Measurements from ENCODE around the gene POLE3.

The POLE3 gene

DNA sequence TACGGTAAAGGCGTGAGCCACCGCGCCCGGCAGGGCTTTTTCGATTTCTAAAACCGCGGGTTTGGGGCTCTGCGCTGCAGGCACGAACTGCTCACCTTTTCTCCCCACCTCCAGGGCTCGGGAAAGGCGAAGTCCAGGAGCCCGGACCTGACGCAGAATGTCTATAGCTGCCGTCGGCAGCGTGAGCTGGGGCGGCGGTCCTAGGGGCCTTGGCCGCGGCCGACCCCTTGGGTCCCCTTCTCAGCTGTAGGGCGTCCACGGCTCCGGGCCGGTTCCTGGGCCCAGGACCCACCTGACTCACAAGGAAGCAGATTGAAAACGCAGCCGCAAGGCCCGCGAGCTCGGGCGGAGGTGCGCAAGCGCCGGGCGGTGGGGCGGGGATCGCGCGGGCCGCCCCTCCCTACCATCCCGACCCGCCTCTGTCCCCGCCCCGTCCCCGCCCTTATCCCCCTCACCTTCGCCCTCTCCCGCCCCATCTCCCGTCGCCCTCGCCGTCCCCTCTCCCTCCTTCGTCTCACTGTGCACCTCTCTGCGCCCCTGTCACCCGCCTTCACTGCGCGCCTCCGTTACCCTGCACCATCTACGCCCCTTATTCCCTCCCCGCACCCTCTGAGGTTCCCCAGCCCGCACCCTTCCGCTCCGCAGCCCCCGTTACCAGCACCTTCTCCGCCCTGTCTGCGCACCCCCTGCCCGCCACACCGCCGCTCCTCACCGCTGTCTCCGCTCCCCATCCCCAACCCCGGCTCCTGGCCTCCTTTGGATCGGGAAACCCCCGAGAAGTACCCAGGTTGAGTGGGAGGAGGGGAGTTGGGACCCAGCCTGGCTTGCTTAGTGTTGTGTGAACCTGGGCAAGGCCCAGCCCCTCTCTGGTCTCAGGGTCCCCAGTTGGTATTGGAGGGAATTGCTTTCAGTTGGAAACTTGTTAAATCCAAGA is 33.6 kb downstream of the POLE3 start, which contains the start of gene HDHD3:
TSS of gene HDHD3 (minus strand) at position 353 of the 934 bp plus-strand sequence. CDS start 2,632 bp downstream, outside the sequence.
- H3K36me3 ChIP-seq (ENCODE audit: low read depth), result no peaks in the 10 kb centered on the region
- TF ChIP-seq, protein P1, sequence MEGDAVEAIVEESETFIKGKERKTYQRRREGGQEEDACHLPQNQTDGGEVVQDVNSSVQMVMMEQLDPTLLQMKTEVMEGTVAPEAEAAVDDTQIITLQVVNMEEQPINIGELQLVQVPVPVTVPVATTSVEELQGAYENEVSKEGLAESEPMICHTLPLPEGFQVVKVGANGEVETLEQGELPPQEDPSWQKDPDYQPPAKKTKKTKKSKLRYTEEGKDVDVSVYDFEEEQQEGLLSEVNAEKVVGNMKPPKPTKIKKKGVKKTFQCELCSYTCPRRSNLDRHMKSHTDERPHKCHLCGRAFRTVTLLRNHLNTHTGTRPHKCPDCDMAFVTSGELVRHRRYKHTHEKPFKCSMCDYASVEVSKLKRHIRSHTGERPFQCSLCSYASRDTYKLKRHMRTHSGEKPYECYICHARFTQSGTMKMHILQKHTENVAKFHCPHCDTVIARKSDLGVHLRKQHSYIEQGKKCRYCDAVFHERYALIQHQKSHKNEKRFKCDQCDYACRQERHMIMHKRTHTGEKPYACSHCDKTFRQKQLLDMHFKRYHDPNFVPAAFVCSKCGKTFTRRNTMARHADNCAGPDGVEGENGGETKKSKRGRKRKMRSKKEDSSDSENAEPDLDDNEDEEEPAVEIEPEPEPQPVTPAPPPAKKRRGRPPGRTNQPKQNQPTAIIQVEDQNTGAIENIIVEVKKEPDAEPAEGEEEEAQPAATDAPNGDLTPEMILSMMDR (IDR thresholded peaks at IDR 0.05; ENCODE audit: poor library complexity, severe bottlenecking), result no peak
- no peak for DNase-seq (ENCODE audit: low spot score)
- H3K4me3 ChIP-seq (ENCODE audit: severe bottlenecking), result peak within 1 kb of the TSS; percentile 67
- H3K9me3 ChIP-seq (ENCODE audit: severe bottlenecking), result no peaks in the 10 kb centered on the region
- H3K27me3 ChIP-seq (ENCODE audit: insufficient read depth, poor library complexity, severe bottlenecking), result no peaks in the 10 kb centered on the region
- peak; percentile 94 for ATAC-seq (ENCODE audit: low read depth)
- H3K4me1 ChIP-seq (ENCODE audit: insufficient read depth, poor library complexity, severe bottlenecking), result no peaks in the 10 kb centered on the region
- H3K27ac ChIP-seq (ENCODE audit: poor library complexity, severe bottlenecking), result peak within 1 kb of the TSS; percentile 39

DNA sequence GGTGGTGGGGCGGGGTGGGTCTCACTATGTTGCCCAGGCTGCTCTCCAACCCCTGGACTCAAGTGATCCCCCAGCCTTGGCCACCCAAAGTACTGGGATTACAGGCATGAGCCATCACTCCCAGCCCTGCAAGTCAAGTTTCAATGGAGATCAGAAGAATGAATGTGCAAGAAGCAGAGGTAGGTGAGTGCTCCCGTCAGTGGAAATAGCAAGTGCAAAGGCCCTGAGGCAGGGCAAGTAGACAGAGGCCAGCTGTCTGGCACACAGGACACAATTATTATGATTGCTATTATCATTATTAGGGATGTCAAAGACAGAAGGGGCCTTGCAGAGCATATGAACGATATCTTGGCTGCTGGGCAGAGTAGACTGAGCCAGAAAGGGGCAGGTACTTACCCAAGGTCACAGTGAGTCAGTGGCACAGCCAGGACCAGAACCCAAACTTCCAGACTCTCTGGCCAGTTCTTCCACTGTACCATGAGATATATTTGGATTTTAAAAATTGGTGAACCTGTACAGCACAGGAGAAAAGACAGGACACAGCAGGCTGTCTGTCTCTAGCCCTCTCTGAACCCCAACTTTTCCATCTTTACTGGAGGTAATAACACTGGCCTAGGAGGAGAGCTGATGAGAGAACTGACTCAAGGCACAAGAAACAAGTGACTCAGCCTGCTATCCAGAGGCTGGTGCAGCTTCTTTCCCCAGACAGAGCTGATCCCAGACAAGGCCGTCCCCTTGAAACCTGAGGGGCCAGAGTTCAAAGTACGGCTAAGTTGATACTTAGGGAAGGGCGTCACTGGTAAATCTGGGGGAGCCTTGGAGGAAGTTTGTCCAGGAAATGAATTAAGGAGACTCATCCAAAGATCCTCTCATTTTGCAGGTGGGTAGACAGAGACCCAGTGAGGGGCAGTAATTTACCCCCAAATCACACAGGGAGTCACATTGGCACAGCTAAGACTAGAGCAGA is 35.1 kb downstream of the POLE3 start:
- H3K36me3 ChIP-seq (ENCODE audit: low read depth), result no peaks in the 10 kb centered on the region
- no peak for DNase-seq (ENCODE audit: low spot score)
- no peaks in the 10 kb centered on the region for H3K4me1 ChIP-seq (ENCODE audit: insufficient read depth, poor library complexity, severe bottlenecking)
- H3K9me3 ChIP-seq (ENCODE audit: severe bottlenecking), result no peaks in the 10 kb centered on the region
- H3K27me3 ChIP-seq (ENCODE audit: insufficient read depth, poor library complexity, severe bottlenecking), result no peaks in the 10 kb centered on the region
- no peak overlapping the region for H3K4me3 ChIP-seq (ENCODE audit: severe bottlenecking)
- TF ChIP-seq, protein P1 (IDR thresholded peaks at IDR 0.05; ENCODE audit: poor library complexity, severe bottlenecking), result no peak
- no peak for ATAC-seq (ENCODE audit: low read depth)
- no peak overlapping the region for H3K27ac ChIP-seq (ENCODE audit: poor library complexity, severe bottlenecking)

DNA sequence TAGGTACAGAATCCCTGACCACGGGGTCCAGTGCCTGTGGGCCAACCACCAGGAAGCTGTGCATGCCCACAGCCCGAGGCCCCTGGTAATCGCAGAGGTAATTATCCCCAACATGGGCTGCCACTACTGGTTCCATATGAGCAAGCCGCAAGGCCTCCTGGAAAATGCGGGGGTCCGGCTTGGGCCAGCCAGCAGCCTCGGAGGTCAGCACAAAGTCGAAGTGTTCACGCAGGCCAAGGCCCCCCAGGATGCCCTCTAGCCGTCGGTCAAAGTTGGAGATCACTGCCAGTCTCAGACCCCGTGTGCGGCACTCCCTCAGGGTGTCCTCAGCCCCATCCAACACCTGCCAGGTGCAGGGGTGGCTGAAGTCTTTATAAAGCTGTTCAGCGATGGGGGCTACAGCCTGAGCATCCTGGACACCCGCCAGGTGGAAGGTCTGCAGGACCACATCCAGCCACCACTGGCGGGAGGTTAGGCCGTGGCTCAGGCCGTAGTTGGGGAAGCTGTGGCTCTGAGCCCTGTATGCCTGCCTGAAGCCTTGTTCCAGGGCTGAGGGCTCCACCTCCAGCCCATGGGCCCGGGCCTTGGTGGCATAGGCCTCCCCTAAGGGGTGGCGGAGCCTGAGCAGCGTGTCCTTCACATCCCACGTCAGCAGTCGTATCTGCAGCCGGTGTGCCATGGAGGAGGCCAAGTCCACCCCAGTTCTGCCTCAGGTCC is 36.6 kb downstream of the POLE3 start:
- Histone ChIP-seq H3K4me3 (ENCODE audit: severe bottlenecking) (no peak overlapping the region), H3K27ac (ENCODE audit: poor library complexity, severe bottlenecking) (no peak overlapping the region), H3K27me3 (ENCODE audit: insufficient read depth, poor library complexity, severe bottlenecking) (no peaks in the 10 kb centered on the region), H3K4me1 (ENCODE audit: insufficient read depth, poor library complexity, severe bottlenecking) (no peaks in the 10 kb centered on the region), H3K36me3 (ENCODE audit: low read depth) (no peaks in the 10 kb centered on the region), H3K9me3 (ENCODE audit: severe bottlenecking) (no peaks in the 10 kb centered on the region)
- TF ChIP-seq, protein P1 (IDR thresholded peaks at IDR 0.05; ENCODE audit: poor library complexity, severe bottlenecking), result no peak
- DNase-seq (ENCODE audit: low spot score) (no peak), ATAC-seq (ENCODE audit: low read depth) (no peak)

DNA sequence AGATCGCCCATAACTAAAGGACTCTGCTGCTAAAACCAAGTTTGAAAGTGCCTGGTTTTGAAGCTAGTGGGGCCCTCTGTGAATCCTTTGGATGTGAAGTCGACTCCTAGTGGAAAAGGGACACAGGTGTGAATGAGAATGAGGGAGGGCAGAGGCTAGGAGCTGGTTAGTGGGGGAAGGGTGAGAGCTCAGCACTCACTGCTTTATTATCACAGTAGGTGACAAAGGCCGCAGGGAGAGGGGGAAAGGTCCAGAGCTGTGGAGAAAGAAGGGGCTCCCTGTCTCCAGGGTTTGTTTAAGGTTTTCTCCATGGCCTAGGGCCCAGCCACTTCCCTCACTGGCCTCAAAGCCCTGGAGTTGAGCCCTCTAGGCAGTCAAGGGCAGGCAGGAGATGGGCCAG is 37.2 kb downstream of the POLE3 start:
- TF ChIP-seq, protein P1 (IDR thresholded peaks at IDR 0.05; ENCODE audit: poor library complexity, severe bottlenecking), result no peak
- H3K36me3 ChIP-seq (ENCODE audit: low read depth), result no peaks in the 10 kb centered on the region
- no peak overlapping the region for H3K4me3 ChIP-seq (ENCODE audit: severe bottlenecking)
- H3K27me3 ChIP-seq (ENCODE audit: insufficient read depth, poor library complexity, severe bottlenecking), result no peaks in the 10 kb centered on the region
- ATAC-seq (ENCODE audit: low read depth) (no peak), DNase-seq (ENCODE audit: low spot score) (no peak)
- H3K4me1 ChIP-seq (ENCODE audit: insufficient read depth, poor library complexity, severe bottlenecking), result no peaks in the 10 kb centered on the region
- no peak overlapping the region for H3K27ac ChIP-seq (ENCODE audit: poor library complexity, severe bottlenecking)
- no peaks in the 10 kb centered on the region for H3K9me3 ChIP-seq (ENCODE audit: severe bottlenecking)

Data from RWPE2 (cell line).